Osteoblast (primary cell): ENCODE measurements around the gene UGP2. TPM values are rescaled to one million over a fixed set of nuclear protein-coding genes. Genes with fewer than 3 reads are reported as not detected.

Experiments
- DNase-seq: peaks from one replicate; pipeline ENCODE4 v3.0.0; 2011; ENCODE audit warnings: low spot score, mixed read lengths; ENCODE audit not compliant: insufficient read length; ENCODE audit errors: missing footprints
- H2AFZ ChIP-seq: 2 replicates; pipeline ENCODE4 v1.6.0; 2011; ENCODE audit warnings: mild to moderate bottlenecking, low read length
- H3K27ac ChIP-seq: 2 replicates; pipeline ENCODE4 v1.5.1; 2011; ENCODE audit warnings: mild to moderate bottlenecking, low read depth, low read length, moderate library complexity
- H3K27me3 ChIP-seq: 2 replicates; pipeline ENCODE4 v1.6.0; 2012; ENCODE audit warnings: mild to moderate bottlenecking, control low read depth, inconsistent platforms, low read length, moderate library complexity; ENCODE audit not compliant: insufficient read depth
- H3K36me3 ChIP-seq: 2 replicates; pipeline ENCODE4 v1.5.1; 2011; ENCODE audit warnings: mild to moderate bottlenecking, low read length, control low read depth, moderate library complexity; ENCODE audit not compliant: insufficient read depth
- H3K4me1 ChIP-seq: 2 replicates; pipeline ENCODE4 v1.5.1; 2011; ENCODE audit warnings: mild to moderate bottlenecking, low read length, control low read depth, moderate library complexity; ENCODE audit not compliant: insufficient read depth
- H3K4me2 ChIP-seq: 2 replicates; pipeline ENCODE4 v1.6.0; 2011; ENCODE audit warnings: mild to moderate bottlenecking, low read length; ENCODE audit not compliant: insufficient read depth
- H3K4me3 ChIP-seq: fragments of 200-600 bp; sonication (generic); 3 replicates; pipeline ENCODE4 v1.5.1; 2012; ENCODE audit warnings: mild to moderate bottlenecking, low read length, inconsistent platforms; ENCODE audit not compliant: insufficient read depth
- H3K79me2 ChIP-seq: 2 replicates; pipeline ENCODE4 v1.6.0; 2012; ENCODE audit warnings: mild to moderate bottlenecking, low read length, control low read depth, inconsistent platforms; ENCODE audit not compliant: insufficient read depth
- H3K9me3 ChIP-seq: 2 replicates; pipeline ENCODE4 v1.5.1; 2011; ENCODE audit warnings: low read depth, low read length, control low read depth
- H4K20me1 ChIP-seq: 2 replicates; pipeline ENCODE4 v1.6.0; 2012; ENCODE audit warnings: mild to moderate bottlenecking, low read length, control low read depth; ENCODE audit not compliant: insufficient read depth
- total RNA-seq: library from RNA; depleted of rRNA; stranded (reverse); fragments of >200 nt; gene quantifications from 2 replicates; pipeline ENCODE4 v1.2.3, GENCODE V29; 2012
- TF ChIP-seq, protein P1 (sequence below): IDR thresholded peaks from 2 replicates; pipeline ENCODE4 v1.5.1; 2011; ENCODE audit warnings: mild to moderate bottlenecking, low read depth, low read length, moderate library complexity; ENCODE audit errors: extremely low read depth

The UGP2 gene
- total RNA-seq, 1 donor = 123 TPM

DNA sequence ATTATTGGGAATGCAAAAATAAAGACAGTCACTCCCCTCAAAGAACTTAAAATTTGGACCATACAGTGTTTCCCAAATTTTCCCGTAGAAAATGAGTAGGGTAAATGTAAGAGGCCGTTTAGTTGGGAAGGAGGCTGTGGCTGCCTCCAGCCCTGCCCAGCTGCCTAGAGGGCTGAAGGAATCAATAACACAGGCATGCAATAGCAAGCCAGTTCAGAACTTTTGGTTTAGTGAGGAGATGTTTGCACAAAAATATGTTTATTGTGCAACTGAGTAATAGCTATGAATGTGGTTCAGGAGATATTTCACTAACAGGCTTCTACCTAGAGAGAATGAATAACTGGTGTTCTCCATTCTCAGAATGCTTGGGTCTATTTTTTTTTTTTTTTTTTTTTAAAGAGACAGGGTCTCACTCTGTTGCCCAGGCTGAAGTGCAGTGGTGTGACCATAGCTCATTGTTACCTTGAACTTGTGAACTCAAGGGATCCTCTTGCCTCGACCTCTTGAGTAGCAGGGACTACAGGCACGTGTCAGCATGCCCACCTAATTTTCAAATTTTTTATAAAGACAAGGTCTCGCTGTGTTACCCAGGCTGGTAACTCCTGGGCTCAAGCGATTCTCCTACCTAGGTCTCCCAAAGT lies 23.6 kb downstream of the UGP2 start:
- no peak overlapping the region for H2AFZ ChIP-seq
- H3K27me3 ChIP-seq = no peaks in the 10 kb centered on the region
- no peak overlapping the region for H3K27ac ChIP-seq
- H3K4me2 ChIP-seq = no peak overlapping the region
- no peaks in the 10 kb centered on the region for H3K9me3 ChIP-seq
- no peaks in the 10 kb centered on the region for H4K20me1 ChIP-seq
- no peak overlapping the region for H3K4me3 ChIP-seq
- peaks cover 34% of the 10 kb centered on the region for H3K79me2 ChIP-seq
- TF ChIP-seq, protein P1, sequence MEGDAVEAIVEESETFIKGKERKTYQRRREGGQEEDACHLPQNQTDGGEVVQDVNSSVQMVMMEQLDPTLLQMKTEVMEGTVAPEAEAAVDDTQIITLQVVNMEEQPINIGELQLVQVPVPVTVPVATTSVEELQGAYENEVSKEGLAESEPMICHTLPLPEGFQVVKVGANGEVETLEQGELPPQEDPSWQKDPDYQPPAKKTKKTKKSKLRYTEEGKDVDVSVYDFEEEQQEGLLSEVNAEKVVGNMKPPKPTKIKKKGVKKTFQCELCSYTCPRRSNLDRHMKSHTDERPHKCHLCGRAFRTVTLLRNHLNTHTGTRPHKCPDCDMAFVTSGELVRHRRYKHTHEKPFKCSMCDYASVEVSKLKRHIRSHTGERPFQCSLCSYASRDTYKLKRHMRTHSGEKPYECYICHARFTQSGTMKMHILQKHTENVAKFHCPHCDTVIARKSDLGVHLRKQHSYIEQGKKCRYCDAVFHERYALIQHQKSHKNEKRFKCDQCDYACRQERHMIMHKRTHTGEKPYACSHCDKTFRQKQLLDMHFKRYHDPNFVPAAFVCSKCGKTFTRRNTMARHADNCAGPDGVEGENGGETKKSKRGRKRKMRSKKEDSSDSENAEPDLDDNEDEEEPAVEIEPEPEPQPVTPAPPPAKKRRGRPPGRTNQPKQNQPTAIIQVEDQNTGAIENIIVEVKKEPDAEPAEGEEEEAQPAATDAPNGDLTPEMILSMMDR = no peak
- peaks cover 17% of the 10 kb centered on the region for H3K4me1 ChIP-seq
- H3K36me3 ChIP-seq = peaks cover 19% of the 10 kb centered on the region
- no peak for DNase-seq

DNA sequence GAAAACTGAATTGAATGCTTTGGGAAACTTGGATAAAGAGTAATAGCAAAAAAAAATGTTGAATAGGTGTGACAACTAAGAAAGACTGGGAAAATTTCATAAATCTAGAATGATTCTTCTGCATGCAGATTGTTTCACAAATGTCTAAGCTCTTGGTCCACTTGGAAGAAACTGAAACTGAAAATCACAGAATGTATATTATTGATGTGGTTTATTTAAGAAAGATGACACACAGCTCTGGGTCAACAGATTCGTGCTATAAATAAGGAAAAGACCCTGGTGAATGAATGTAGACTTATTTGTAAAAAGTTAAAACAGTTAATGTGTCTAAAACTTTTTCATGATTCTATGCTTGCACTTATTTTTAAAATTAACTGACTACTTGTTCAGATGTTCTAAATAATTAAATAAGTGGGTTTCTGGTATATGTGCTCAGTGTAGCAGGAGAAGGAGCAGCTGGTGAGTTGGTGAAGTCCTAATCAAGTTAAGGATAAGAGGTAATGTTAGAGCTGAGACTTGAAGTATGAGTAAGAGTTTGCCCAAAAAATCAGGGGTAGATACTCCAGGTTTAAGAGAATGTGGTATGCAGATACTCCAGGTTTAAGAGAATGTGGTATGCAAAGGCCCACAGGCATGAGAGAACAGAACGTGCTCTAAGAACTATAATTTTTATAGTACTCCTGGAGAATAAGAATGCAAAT lies 24.5 kb downstream of the UGP2 start:
- TF ChIP-seq, protein P1 = no peak
- Histone ChIP-seq H2AFZ (no peak overlapping the region), H3K4me3 (no peak overlapping the region), H3K79me2 (peaks cover 34% of the 10 kb centered on the region), H3K27ac (no peak overlapping the region), H3K27me3 (no peaks in the 10 kb centered on the region), H3K36me3 (peaks cover 15% of the 10 kb centered on the region), H3K4me2 (no peak overlapping the region), H3K4me1 (peaks cover 24% of the 10 kb centered on the region), H4K20me1 (no peaks in the 10 kb centered on the region), H3K9me3 (no peaks in the 10 kb centered on the region)
- DNase-seq = no peak

DNA sequence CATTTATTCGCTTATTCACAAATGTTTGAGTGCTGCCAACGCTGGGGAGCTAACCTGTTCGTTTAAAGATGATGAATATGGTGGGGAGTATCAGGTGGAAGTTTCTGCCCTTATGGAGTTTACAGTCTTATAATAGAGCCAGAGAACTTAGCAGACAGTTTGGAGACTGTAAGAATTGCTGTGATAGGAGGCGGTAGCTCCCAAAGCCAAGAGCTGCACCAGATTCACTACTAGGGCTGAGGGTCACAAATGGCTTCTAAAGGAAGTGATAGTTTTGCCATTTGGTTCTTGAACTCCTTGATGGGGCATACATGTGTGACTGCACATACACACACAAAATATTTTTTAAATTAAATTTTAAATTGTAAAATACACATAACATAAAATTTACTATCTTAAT lies 29.0 kb downstream of the UGP2 start:
- Histone ChIP-seq H3K9me3 (no peaks in the 10 kb centered on the region), H3K36me3 (peaks cover 19% of the 10 kb centered on the region), H4K20me1 (no peaks in the 10 kb centered on the region), H3K4me1 (peaks cover 21% of the 10 kb centered on the region), H3K4me2 (no peak overlapping the region), H3K79me2 (peaks cover 46% of the 10 kb centered on the region), H3K27ac (no peak overlapping the region), H2AFZ (no peak overlapping the region), H3K4me3 (no peak overlapping the region), H3K27me3 (no peaks in the 10 kb centered on the region)
- TF ChIP-seq, protein P1 = no peak
- no peak for DNase-seq

DNA sequence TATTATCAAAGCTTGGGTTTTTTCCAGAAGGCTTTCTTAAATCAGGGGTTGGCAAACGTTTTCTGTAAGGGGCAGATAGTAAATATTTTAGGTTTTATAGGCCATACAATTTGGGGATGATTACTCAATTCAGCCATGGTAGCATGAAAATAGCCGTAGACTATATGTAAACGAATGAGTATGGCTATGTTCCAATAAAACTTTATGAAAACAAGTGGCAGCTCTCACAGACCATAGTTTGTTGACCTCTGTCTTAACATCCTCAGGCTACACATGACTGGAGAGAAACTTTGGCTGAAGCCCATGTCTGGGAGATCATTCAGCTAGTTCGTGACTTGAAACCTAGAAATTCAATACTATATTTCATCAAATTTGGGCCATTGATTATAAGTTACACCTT lies 30.2 kb downstream of the UGP2 start:
- peak overlapping the region; percentile 12 for H3K27ac ChIP-seq
- peaks cover 13% of the 10 kb centered on the region for H3K4me1 ChIP-seq
- H3K4me3 ChIP-seq = no peak overlapping the region
- no peaks in the 10 kb centered on the region for H3K27me3 ChIP-seq
- no peak overlapping the region for H2AFZ ChIP-seq
- peaks cover 47% of the 10 kb centered on the region for H3K79me2 ChIP-seq
- H4K20me1 ChIP-seq = no peaks in the 10 kb centered on the region
- TF ChIP-seq, protein P1 = no peak
- H3K36me3 ChIP-seq = peaks cover 19% of the 10 kb centered on the region
- no peak for DNase-seq
- H3K9me3 ChIP-seq = no peaks in the 10 kb centered on the region
- no peak overlapping the region for H3K4me2 ChIP-seq
